Putamen (tissue), 1 donor: ENCODE measurements around the gene CES3.

ENCODE experiments used
- DNase-seq: peaks from one replicate; pipeline ENCODE4 v3.0.0-alpha.2; 2016; ENCODE audit warnings: low spot score

Gene CES3

GRCh38 chr16:67006930-67007658, 46.0 kb downstream of the CES3 start:
- DNase-seq: no peak

DNA sequence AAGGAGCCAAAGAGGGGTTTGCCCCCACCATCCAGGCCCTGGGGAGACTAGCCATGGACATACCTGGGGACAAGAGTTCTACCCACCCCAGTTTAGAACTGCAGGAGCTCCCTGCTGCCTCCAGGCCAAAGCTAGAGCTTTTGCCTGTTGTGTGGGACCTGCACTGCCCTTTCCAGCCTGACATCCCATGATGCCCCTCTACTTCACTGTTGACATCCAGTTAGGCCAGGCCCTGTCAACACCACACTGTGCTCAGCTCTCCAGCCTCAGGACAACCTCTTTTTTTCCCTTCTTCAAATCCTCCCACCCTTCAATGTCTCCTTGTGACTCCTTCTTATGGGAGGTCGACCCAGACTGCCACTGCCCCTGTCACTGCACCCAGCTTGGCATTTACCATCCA, 48.1 kb downstream of the CES3 start:
- no peak for DNase-seq

DNA sequence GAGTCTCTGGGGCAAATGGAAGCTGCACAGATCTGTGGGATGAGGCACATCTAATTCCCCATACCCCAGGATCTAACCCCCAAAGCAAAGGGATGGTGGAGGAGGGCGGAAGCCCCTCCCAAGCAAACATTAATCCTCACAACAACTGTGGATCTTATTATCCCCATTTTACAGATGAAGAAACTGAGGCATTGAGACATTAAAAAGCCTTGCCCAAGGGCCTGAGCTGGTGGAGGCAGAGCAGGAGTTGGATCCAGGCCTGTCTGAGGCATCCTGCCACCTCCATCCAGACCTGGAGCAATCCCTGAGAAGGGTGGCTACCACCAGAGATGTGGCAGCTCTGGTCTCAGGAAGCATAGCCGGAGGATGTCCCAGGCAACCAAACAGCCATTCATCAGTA, 50.2 kb downstream of the CES3 start:
- DNase-seq: no peak

GRCh38 chr16:67013233-67013822, 52.3 kb downstream of the CES3 start:
- DNase-seq: no peak

- DNase-seq: no peak
These were observed 53.0 kb downstream of the CES3 start for GRCh38 chr16:67013823-67014633.

DNA sequence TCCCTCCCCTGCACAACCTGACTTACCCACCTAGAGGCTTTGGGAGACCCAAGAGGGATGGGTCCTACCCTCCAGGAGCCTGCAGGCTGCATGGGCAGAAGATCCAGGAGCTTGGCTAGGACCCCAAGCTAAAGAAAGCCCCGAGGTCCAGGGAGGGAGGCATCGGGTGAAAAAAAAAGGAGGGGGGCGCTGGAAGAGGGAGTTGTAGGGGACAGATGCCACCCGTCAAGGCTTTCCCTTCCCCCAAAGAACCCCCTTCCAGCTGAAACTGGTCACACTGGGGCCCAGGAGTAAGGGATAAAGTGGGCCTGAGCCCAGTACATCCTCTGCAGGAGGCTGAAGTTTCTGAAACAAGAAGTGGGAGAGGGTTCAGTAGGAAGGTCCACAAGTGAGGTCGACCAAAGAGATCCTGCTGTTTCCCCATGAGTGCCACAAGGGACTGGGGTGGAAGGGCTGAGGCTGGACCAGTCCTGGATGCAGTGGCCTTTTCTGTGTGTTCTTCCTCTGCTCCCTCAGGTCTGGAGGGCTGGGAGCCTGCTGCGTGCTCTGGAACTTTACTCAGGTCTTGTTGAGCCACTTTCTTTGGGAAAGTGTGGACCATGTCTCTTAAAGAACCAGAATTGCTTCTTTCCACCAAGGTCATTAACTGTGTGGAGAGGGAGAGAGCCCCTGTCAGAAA, 53.7 kb downstream of the CES3 start:
- DNase-seq: no peak

DNA sequence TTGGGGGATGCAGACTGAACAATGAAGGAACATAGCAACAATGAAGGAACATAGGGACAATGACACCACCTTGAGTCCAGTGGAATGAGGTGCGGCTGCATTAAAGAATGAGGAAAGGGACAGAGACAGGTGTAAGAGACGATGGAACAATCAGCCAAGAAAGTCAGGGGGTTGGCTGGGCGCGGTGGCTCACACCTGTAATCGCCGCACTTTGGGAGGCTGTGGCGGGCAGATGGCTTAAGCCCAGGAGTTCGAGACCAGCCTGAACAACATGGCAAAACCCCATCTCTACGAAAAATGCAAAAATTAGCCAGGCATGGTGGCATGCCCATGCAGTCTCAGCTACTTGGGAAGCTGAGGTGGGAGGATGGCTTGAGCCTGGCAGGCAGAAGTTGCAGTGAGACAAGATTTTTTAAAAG, 54.3 kb downstream of the CES3 start:
- DNase-seq: no peak

DNA sequence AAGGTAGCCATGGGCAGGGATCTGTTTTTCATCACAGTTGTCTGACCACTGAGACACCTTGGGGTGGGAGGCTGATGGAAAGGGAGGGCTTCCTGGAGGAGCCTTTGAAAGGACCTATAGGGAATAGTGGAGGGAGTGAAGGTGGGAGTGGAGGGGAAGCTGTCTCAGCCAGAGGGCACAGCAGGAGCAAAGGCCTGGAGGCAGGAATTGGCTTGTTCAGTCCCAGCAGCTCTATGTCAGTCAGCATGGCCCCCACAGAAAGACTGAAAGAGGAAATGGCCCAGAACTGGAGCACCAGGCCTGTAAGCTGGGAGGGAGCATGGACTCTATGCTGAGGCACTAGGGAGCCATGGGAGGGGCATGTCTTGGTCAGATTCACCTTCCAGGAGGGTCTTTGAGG, 55.1 kb downstream of the CES3 start:
- no peak for DNase-seq

DNA sequence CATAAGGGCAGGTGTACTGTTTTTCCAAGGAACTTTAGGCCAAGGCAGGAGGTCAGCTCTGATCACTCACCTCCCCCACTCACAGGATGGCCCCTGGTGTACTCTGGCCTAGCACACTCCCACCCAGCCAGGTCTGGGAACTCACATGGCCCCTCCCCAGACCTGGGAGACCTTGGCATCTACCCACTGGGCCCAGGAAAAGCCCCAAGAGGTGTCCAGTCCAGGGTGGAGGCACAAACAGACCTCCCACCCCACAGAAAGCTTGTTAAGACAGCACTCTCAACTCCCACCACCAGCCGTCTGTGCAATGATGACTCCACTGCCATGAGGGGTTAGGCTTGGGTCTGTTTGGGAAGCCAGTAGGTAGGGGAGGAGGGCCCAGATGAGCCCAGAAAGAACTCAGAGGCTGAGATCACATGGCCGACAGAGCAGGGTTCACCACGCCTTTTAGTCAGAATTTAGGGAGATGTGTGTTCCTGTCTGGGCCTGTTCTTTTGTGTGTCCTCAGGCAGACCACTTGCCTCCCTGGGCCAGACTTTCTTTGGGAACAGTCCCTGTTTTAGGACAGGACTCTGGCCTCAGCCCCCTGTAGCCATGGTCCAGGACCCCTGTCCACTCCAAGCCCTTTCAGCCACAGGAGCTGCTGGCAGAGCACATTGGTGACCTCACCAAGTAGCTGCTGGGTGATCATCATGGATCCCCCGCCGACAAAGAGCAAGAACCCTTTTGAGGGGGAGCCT, 55.8 kb downstream of the CES3 start:
- no peak for DNase-seq

DNA sequence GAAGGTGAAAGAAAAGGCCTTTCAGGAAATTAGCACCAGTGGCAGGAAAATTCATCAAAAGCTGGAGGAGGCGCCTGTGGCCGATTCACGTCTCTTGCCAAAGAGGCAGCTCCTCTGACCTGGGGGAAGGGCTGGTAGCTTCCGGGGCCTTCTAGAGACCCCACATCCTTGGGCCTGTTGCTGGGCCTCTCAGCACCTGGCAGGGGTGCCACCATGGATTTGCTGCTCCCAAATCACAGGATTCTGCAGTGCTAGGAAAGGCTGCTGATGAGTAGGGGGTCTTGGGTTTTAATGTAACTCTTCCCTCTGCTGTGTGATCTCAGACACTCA, 56.3 kb downstream of the CES3 start:
- no peak for DNase-seq

DNA sequence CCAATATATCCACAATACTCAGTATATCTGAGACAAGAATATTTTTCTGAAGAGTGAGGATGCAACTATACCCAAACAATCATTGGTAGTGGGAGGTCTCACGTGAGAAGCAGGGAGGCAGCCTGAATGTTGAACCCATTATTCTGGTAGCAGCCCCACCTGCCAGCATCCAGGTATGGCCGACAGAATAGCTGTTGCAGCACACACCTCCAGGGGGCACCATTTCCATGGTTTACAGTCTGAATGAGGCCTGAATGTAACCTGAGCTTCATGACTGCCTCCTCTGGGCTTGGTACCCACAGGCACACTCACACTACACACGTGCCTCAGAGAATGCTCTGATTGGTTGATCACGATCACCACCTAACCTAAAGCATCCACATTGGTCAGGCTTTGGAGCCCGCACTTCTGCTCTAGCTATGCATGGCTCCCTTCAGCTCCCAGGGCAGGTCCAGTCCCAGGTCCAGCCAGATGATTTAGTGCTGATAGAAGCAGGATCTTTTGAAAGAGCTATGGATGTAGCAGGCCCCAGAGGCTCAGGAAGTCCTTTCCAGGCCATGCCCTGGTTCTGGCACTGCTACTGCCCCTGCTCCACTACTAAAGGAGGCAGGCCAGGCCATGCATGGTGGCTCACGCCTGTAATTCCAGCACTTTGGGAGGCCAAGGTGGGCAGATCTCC, 56.9 kb downstream of the CES3 start:
- DNase-seq: no peak

DNA sequence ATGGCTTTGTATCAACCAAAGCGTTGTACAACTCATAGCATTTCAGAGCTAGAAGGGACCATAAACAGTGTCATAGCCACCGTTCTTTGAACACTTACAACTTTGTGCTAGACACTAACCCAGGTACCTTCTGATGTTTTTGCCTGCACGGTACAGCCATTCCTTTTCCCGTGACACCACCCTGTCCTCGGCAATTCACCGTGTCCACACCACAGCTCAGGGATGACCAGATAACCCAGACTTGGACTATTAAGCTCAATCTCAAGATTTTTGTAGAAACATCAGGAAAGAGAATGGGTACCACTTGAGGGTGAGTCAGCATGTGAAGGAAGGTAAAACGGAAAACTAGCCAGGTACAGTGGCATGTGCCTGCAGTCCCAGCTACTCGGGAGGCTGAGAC, 58.1 kb downstream of the CES3 start:
- no peak for DNase-seq

- DNase-seq: no peak
These were observed 60.3 kb downstream of the CES3 start for GRCh38 chr16:67021321-67021720.

GRCh38 chr16:67022531-67023214, 61.6 kb downstream of the CES3 start:
- no peak for DNase-seq

GRCh38 chr16:67023689-67024088, 62.6 kb downstream of the CES3 start:
- DNase-seq: no peak
